NB4 (cell line): ENCODE results near the gene RTKN.

Experiments
- DNase-seq: peaks from one replicate; pipeline ENCODE4 v3.0.0; 2010; ENCODE audit warnings: low read depth
- H3K4me3 ChIP-seq: one replicate; pipeline ENCODE4 v1.5.1; 2011; ENCODE audit warnings: mild to moderate bottlenecking, low read depth, low read length, moderate library complexity
- MYC ChIP-seq: IDR thresholded peaks from 2 replicates; pipeline ENCODE4 v1.6.1; 2011; ENCODE audit warnings: low read depth, low read length
- POLR2A ChIP-seq: IDR thresholded peaks from 2 replicates; pipeline ENCODE4 v1.6.1; 2011; ENCODE audit warnings: mild to moderate bottlenecking; ENCODE audit not compliant: insufficient read length; ENCODE audit errors: extremely low read depth
- TF ChIP-seq, protein P1 (sequence below): IDR thresholded peaks from one replicate; pipeline ENCODE4 v1.5.1; 2012; ENCODE audit warnings: low read depth, low read length
- TF ChIP-seq, protein P2 (sequence below): IDR thresholded peaks from 2 replicates; pipeline ENCODE4 v1.6.1; 2011; ENCODE audit warnings: low read depth, low read length

The RTKN gene

DNA sequence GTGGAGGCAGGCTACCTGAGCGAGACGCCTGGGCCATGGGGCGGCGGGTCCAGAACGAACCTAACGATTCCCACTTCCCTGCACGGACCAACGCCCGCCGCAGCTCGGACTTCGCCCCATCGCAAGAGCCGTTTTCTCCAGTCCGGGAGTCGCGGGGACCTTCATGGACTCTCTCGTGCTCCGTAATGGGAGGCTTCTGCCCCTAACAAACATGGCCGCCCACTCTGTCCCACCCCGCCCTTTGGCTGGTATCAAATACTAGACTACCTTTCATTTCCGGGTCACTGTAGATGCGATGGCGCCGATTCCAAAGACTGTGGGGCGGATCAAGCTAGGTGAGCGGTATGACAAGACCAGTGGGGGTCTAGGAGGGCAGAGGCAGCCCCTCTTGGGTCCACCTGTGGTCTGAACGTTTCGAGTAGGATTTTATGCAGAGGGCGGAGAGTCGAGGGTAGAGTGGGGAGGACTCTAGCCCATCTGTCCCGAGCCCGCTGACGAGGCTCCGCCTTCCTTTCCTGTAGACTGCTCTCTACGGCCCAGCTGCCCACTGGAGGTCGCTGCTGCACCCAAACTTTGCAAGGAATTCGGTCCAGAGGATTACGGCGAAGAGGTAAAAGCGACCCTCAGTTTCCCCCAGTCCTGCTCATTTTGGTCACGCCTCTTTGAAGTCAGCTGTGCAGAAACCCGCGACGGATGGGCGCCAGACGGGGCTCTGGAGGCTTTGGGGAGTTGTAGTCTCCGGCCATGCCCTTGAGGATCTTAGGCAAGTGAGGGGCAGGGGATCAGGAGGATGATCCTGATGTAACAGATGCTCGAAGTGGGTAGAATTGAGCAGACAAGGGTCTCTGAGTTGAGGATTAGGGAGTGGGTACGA, 41.3 kb upstream of the RTKN start, which contains the start of the genes CCDC142 and TTC31:
CCDC142 (minus strand) TSS at position 198 of the 874 bp plus-strand sequence; CDS start at position 37, 161 bp downstream.
TTC31 (plus strand) TSS at position 281 of the 874 bp plus-strand sequence; CDS start at position 296, 15 bp downstream.
- peak within 1 kb of the TSS; percentile 84 for H3K4me3 ChIP-seq
- TF ChIP-seq MYC: peak; percentile 52; the same call in 1 of the 2 replicates
- TF ChIP-seq, protein P1, sequence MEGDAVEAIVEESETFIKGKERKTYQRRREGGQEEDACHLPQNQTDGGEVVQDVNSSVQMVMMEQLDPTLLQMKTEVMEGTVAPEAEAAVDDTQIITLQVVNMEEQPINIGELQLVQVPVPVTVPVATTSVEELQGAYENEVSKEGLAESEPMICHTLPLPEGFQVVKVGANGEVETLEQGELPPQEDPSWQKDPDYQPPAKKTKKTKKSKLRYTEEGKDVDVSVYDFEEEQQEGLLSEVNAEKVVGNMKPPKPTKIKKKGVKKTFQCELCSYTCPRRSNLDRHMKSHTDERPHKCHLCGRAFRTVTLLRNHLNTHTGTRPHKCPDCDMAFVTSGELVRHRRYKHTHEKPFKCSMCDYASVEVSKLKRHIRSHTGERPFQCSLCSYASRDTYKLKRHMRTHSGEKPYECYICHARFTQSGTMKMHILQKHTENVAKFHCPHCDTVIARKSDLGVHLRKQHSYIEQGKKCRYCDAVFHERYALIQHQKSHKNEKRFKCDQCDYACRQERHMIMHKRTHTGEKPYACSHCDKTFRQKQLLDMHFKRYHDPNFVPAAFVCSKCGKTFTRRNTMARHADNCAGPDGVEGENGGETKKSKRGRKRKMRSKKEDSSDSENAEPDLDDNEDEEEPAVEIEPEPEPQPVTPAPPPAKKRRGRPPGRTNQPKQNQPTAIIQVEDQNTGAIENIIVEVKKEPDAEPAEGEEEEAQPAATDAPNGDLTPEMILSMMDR: peak; percentile 93
- TF ChIP-seq POLR2A: peak; percentile 55
- TF ChIP-seq, protein P2, sequence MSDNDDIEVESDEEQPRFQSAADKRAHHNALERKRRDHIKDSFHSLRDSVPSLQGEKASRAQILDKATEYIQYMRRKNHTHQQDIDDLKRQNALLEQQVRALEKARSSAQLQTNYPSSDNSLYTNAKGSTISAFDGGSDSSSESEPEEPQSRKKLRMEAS: peak; percentile 17; the same call in 1 of the 2 replicates
- DNase-seq: peak; percentile 98

DNA sequence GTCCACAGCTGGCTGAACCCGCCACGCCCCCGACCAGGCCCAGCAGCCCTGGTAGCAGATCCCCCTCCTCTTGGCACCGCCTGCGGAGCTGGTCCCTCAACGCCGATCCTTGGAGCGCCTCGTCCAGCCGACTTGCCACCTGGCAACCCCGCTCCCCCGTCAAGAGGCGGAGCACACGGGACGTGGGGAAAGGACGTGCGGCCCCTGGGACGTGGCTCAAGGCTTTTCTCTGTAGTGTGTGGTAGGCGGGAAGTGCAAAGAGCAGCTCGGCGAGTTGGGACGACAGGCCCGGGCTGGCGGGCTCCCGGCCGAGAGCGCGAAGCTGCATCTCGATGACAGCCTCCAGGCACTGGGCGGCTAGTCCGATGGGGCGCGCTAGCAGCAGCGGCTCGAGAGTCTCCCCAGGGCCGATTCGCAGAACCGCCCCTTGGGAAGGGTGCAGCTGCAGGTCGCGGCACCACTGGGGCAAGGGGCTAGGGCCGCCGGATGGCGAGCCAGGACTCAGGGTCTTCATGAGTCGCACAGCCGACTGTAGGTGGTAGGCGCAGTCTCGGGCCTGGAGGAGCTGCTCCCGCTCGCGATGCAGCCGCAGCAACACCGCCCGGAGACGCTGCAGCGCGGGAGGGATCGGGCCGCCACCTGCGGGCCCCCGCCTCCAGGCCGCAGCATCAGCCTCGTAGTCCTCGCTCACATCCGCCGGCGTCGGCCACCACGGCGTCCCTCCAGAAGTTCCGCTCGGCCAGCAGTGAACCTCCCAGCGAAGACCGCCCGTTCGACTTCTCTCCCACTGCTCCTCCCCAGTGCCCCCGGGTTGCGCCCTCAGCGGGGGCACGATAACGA, 40.4 kb upstream of the RTKN start:
- H3K4me3 ChIP-seq: peak overlapping the region; percentile 84
- peak; percentile 86 for DNase-seq
- TF ChIP-seq, protein P2: no peak
- TF ChIP-seq, protein P1: no peak
- TF ChIP-seq POLR2A (no peak), MYC (no peak)

DNA sequence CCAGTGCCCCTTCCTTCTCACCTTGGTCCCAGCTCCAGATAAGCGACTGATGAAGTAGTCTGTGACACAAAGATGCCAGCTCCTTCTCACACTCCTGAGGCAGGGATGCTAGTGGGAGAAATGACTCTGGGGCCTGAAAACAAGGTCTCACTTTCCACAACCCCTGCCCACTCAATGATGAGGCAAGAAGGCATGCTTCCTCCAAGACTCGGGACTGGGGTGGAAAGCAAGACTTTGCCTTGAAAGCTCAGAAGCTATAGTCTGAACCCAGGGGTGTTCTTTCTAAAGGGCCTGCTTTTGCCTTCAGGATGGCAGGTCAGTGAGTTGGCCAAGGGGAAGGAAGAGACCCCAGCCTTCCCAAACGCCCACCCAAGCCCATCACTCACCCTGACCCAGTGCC, 39.7 kb upstream of the RTKN start:
- TF ChIP-seq, protein P1: no peak
- TF ChIP-seq, protein P2: no peak
- TF ChIP-seq POLR2A: no peak
- TF ChIP-seq MYC: no peak
- peak overlapping the region; percentile 84 for H3K4me3 ChIP-seq
- DNase-seq: no peak

DNA sequence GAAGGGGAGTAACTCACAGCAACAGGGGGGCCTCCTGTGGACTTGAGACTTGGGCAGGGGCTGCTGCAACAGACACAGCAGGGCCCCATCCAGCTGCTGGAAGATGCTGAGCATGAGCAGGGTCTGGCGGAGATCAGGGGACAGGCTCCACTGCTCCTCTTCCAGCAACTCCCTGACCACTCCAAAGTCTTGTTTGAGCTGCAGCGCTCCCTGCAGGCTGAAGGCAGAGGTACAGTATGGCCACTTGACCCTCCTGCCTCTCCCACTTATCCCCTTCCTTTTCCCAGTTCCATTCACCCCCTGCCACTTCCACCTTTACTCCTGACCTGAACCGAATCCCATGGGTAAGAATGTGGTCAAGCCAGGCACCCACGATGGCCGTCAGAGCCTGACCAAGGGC, 33.2 kb upstream of the RTKN start:
- DNase-seq: peak; percentile 44
- no peak overlapping the region for H3K4me3 ChIP-seq
- TF ChIP-seq, protein P1: peak; percentile 57
- TF ChIP-seq, protein P2: no peak

DNA sequence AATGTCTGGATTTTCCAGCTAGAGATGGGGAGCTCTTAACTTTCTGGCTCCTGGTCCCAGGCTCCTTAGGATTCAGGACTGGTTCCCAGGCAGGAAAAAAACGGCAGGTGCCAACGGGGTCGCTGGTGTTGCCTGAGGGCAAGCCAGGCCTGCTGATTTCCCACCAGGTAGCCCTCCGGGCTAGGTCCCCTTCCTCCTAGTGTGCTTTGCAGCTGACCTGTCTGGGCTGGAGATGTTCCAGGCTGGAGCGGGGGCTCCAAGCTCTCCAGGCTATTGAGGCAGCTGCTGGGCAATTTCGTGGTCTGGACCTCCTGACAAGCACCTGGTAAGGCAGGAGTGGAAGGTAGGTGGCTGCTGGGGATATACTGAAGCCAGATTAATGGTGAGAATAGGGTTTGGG, 32.7 kb upstream of the RTKN start:
- no peak for DNase-seq
- TF ChIP-seq, protein P2: no peak
- TF ChIP-seq, protein P1: no peak
- TF ChIP-seq MYC: no peak
- no peak for TF ChIP-seq POLR2A

More for the DNA sequence above, 32.7 kb upstream of the RTKN start:
- no peak overlapping the region for H3K4me3 ChIP-seq
